ENCODE measurements around the gene MAB21L4. TPM values are rescaled to one million over a fixed set of nuclear protein-coding genes. Genes with fewer than 3 reads are reported as not detected.

The MAB21L4 gene
- total and polyA plus RNA-seq, 2 of the 8 experiments (the other 6 are each of a cell fraction or from before 2014, with no cell fraction given), result 0.11 TPM; not detected in 1

DNA sequence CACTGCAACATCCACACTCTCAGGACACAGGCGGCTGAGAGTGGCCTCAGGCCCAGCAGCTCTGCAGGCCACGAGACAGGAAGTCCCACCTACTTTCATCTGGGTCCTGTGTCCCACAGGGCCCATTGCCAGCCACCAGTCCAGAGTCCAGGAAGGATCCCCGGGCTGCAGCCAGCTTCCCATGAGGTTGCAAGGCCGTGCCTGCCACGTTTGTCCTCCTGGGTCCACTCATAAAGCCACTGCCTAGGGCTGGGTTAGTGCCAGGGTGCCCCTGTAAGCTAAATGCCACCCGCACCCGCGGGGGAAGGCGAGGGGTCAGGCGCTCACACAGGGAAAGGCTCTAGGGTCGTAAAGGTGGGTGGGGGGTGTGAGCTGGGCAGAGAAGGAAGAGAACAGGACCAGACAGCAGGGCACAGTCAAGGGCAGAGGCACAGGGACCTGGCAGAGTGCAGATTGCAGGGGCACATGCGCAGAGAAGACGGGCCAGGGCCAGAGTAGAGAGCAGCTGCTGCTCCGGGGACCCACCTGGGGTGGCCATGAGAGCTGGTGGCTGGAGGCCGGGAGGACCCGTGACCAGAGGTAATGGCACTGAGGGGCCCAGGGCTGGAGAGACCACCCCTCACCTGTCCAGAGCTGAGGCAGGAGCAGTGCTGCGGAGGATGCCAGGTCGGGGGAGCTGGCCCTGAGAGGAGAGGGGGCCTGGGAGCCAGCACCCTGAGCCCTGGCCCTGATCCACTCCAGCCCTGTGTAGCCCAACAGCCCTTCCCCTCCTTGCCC, 19.3 kb downstream of the MAB21L4 start:
- DNase-seq (ENCODE audit: low read depth in 1 of 2, low spot score in 2 of 2), result no peak
- H4K8ac ChIP-seq (ENCODE audit: extremely low read depth, insufficient read depth, low read length), result no peak overlapping the region
- H3K9ac ChIP-seq (replicated peaks in 1 of 4; ENCODE audit: extremely low read depth in 1 of 4, low read depth in 3 of 4, low read length in 3 of 4), result no peak overlapping the region
- H3K56ac ChIP-seq (replicated peaks; ENCODE audit: insufficient read length, low read depth, low read length), result no peak overlapping the region
- H3K4me3 ChIP-seq (ENCODE audit: extremely low read depth in 1 of 4, insufficient read depth in 2 of 4, low read depth in 3 of 4, low read length in 4 of 4), result no peak overlapping the region
- no peak overlapping the region for H3K4ac ChIP-seq (replicated peaks; ENCODE audit: insufficient read length, low read depth, low read length)
- H3K27ac ChIP-seq (ENCODE audit: low read depth, low read length), result no peak overlapping the region
- no peaks in the 10 kb centered on the region for H3K36me3 ChIP-seq (ENCODE audit: control insufficient read depth in 2 of 4, insufficient read depth in 4 of 4, low read length in 3 of 4)
- no peak overlapping the region for H2BK15ac ChIP-seq (ENCODE audit: low read length)
- POLR2A ChIA-PET (ENCODE audit: partially characterized antibody), result no interaction called here
- H4K91ac ChIP-seq (replicated peaks; ENCODE audit: insufficient read length, low read length), result no peak overlapping the region
- H3K4me2 ChIP-seq (ENCODE audit: insufficient read depth in 1 of 2, low read depth in 2 of 2, low read length in 2 of 2), result no peak overlapping the region
- no peak overlapping the region for H4K5ac ChIP-seq (ENCODE audit: insufficient read length, low read depth, low read length)
- H3K9me3 ChIP-seq (ENCODE audit: insufficient read depth in 2 of 2, low read depth in 1 of 2, low read length in 1 of 2), result no peaks in the 10 kb centered on the region
- H2BK20ac ChIP-seq (ENCODE audit: low read length), result no peak overlapping the region
- no peak overlapping the region for H2BK5ac ChIP-seq (ENCODE audit: low read depth, low read length)
- H3K4me1 ChIP-seq (replicated peaks in 1 of 4; ENCODE audit: control insufficient read depth in 3 of 4, insufficient read depth in 4 of 4, low read length in 3 of 4), result no peaks in the 10 kb centered on the region; a peak in 1 of 7 replicates
- no peak overlapping the region for H3K18ac ChIP-seq (ENCODE audit: extremely low read depth, low read length)
- H3K79me1 ChIP-seq (ENCODE audit: low read depth, low read length), result no peaks in the 10 kb centered on the region
- no peak overlapping the region for H3K14ac ChIP-seq (ENCODE audit: insufficient read length)
- H2AK5ac ChIP-seq (ENCODE audit: low read depth, low read length), result no peak overlapping the region
- CTCF ChIA-PET (ENCODE audit: partially characterized antibody), result interaction anchor here (0.6 to 1.7 kb wide), 8 partner anchors 15 to 202 kb away, joined by 3 to 7 read pairs (median 3); no protein-coding TSS in a partner anchor
- no peaks in the 10 kb centered on the region for H3K79me2 ChIP-seq (ENCODE audit: control insufficient read depth in 1 of 2, insufficient read depth in 2 of 2, low read length in 2 of 2)
- H4K20me1 ChIP-seq (replicated peaks in 1 of 2; ENCODE audit: control insufficient read depth in 1 of 2, insufficient read depth in 2 of 2, low read length in 2 of 2), result no peaks in the 10 kb centered on the region
- FAIRE-seq, result no peak
- no peak overlapping the region for H2BK12ac ChIP-seq (ENCODE audit: low read depth, low read length)
- H3K23me2 ChIP-seq (ENCODE audit: low read depth, low read length), result no peaks in the 10 kb centered on the region
- no peaks in the 10 kb centered on the region for H3K27me3 ChIP-seq (replicated peaks in 1 of 4; ENCODE audit: control insufficient read depth in 3 of 4, extremely low read depth in 1 of 4, insufficient read depth in 3 of 4, low read length in 3 of 4)
- H2BK120ac ChIP-seq (replicated peaks; ENCODE audit: low read depth, low read length), result no peak overlapping the region
- no peak overlapping the region for H3K23ac ChIP-seq (ENCODE audit: insufficient read length)
- 84% methylated on average over 16 of the region's 18 CpGs; no CpG with 5 or more reads in 1 of the 2 experiments for WGBS, 2 experiments (ENCODE audit: extremely low coverage in 1 of 2, insufficient coverage in 1 of 2, insufficient read length in 1 of 2, insufficient replicate concordance in 2 of 2, low coverage in 1 of 2, low lambda C conversion rate in 2 of 2, missing lambda C conversion rate in 1 of 2)
- no peak overlapping the region for H2AFZ ChIP-seq (ENCODE audit: low read length)
- TF ChIP-seq ZNF274 (IDR thresholded peaks at IDR 0.05; ENCODE audit: borderline replicate concordance, extremely low read depth, low read length), result no peak
- TF ChIP-seq POLR2AphosphoS5 (IDR thresholded peaks at IDR 0.05; ENCODE audit: low read depth, low read length), result no peak
- no peak for TF ChIP-seq RNF2 (IDR thresholded peaks at IDR 0.05; ENCODE audit: borderline replicate concordance, low read depth, low read length, missing control alignments, poor library complexity, severe bottlenecking)
- TF ChIP-seq, protein P1, sequence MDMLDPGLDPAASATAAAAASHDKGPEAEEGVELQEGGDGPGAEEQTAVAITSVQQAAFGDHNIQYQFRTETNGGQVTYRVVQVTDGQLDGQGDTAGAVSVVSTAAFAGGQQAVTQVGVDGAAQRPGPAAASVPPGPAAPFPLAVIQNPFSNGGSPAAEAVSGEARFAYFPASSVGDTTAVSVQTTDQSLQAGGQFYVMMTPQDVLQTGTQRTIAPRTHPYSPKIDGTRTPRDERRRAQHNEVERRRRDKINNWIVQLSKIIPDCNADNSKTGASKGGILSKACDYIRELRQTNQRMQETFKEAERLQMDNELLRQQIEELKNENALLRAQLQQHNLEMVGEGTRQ (IDR thresholded peaks at IDR 0.05; ENCODE audit: low read length), result no peak
- TF ChIP-seq GTF2F1 (IDR thresholded peaks at IDR 0.05; ENCODE audit: borderline replicate concordance, low read depth, low read length), result no peak
- no peak for TF ChIP-seq E2F6 (IDR thresholded peaks at IDR 0.05)
- TF ChIP-seq RBBP5 (IDR thresholded peaks at IDR 0.05; ENCODE audit: borderline replicate concordance, low read depth, low read length), result no peak
- no peak for TF ChIP-seq SUZ12 (IDR thresholded peaks at IDR 0.05; ENCODE audit: low read length)
- no peak for TF ChIP-seq TBP (IDR thresholded peaks at IDR 0.05; ENCODE audit: low read depth, low read length)
- TF ChIP-seq KDM4A (IDR thresholded peaks at IDR 0.05; ENCODE audit: low read depth, low read length, severe bottlenecking), result no peak

Data from H1 (cell line).